ENCODE measurements around the gene NQO1. TPM values are rescaled to one million over a fixed set of nuclear protein-coding genes. Genes with fewer than 3 reads are reported as not detected.

Gene NQO1
- total and polyA plus RNA-seq, 2 of the 13 experiments (the other 11 are each of a cell fraction or from before 2014, with no cell fraction given) = 464 to 1,060 TPM

DNA sequence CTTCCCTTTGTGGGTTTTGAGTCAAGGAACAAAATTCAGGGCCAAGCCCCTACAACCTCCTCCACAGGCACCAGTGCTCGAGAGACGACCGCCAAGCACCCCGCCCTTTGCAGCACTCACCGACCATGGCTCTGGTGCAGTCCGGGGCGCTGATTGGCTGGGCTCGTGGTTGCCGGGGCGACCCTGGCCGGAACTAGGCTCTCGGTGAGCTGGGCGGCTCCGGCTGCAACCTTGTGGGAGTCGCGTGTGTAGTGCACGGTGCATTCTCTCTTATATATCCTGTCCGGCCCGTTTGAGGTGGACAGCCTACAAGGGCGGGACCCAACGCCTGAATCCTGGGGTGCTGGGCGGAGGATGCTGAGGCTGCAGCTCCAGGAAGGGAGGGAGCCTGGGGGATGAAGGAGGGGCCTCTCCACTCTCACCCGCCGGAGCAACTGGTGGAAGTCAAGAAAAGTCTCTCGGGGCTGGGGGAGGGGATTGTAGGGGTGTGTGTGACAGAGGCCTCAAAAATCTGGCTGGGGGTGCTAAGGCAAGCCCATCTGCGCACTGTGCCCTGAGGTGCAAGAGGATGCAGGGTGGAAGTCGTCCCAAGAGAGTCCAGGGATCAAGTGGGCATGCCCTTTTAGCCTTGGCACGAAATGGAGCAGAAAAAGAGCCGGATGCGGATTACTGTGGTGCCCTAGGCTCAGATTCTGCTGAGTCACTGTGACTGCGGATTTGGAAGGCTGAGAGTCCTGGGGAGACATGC, at the start of gene NQO1 (continued):
- TF ChIP-seq, protein P1, sequence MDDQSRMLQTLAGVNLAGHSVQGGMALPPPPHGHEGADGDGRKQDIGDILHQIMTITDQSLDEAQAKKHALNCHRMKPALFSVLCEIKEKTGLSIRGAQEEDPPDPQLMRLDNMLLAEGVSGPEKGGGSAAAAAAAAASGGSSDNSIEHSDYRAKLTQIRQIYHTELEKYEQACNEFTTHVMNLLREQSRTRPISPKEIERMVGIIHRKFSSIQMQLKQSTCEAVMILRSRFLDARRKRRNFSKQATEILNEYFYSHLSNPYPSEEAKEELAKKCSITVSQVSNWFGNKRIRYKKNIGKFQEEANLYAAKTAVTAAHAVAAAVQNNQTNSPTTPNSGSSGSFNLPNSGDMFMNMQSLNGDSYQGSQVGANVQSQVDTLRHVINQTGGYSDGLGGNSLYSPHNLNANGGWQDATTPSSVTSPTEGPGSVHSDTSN (CRISPR knock-in tag; IDR thresholded peaks at IDR 0.05; ENCODE audit: borderline replicate concordance) = no peak
- TF ChIP-seq ZSCAN9 (CRISPR knock-in tag; IDR thresholded peaks at IDR 0.05; ENCODE audit: borderline replicate concordance) (peak; percentile 74), NAIF1 (CRISPR knock-in tag; IDR thresholded peaks at IDR 0.05; ENCODE audit: borderline replicate concordance) (peak; percentile 69; the same call in 1 of the 2 replicates), TBP (CRISPR knock-in tag; IDR thresholded peaks at IDR 0.05) (no peak), MEIS1 (CRISPR knock-in tag; IDR thresholded peaks at IDR 0.05; ENCODE audit: borderline replicate concordance) (peak; percentile 19; the same call in 1 of the 2 replicates), ZNF670 (CRISPR knock-in tag; IDR thresholded peaks at IDR 0.05; ENCODE audit: borderline replicate concordance) (peak; percentile 79), DNMT1 (CRISPR knock-in tag; IDR thresholded peaks at IDR 0.05) (no peak), KDM6A (CRISPR knock-in tag; IDR thresholded peaks at IDR 0.05; ENCODE audit: low read depth) (no peak), CHD2 (IDR thresholded peaks at IDR 0.05; ENCODE audit: low read depth, low read length) (0 out of 2 replicates have a peak, but pooled peaks have one; percentile 11), NFYC (CRISPR knock-in tag; IDR thresholded peaks at IDR 0.05) (peak; percentile 81), SIN3A (IDR thresholded peaks at IDR 0.05; ENCODE audit: borderline replicate concordance, low read depth, low read length) (peak; percentile 57; the same call in 1 of the 2 replicates), E2F1 (CRISPR knock-in tag; IDR thresholded peaks at IDR 0.05) (no peak), TOPORS (CRISPR knock-in tag; IDR thresholded peaks at IDR 0.05) (no peak), ZNF563 (CRISPR knock-in tag; IDR thresholded peaks at IDR 0.05) (peak; percentile 83), MYC (CRISPR knock-in tag; IDR thresholded peaks at IDR 0.05; ENCODE audit: borderline replicate concordance) (peak; percentile 72; the same call in 1 of the 2 replicates)
- TF ChIP-seq, protein P2, sequence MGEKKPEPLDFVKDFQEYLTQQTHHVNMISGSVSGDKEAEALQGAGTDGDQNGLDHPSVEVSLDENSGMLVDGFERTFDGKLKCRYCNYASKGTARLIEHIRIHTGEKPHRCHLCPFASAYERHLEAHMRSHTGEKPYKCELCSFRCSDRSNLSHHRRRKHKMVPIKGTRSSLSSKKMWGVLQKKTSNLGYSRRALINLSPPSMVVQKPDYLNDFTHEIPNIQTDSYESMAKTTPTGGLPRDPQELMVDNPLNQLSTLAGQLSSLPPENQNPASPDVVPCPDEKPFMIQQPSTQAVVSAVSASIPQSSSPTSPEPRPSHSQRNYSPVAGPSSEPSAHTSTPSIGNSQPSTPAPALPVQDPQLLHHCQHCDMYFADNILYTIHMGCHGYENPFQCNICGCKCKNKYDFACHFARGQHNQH (CRISPR knock-in tag; IDR thresholded peaks at IDR 0.05) = no peak; the same call in 1 of the 2 replicates
- TF ChIP-seq, protein P3, sequence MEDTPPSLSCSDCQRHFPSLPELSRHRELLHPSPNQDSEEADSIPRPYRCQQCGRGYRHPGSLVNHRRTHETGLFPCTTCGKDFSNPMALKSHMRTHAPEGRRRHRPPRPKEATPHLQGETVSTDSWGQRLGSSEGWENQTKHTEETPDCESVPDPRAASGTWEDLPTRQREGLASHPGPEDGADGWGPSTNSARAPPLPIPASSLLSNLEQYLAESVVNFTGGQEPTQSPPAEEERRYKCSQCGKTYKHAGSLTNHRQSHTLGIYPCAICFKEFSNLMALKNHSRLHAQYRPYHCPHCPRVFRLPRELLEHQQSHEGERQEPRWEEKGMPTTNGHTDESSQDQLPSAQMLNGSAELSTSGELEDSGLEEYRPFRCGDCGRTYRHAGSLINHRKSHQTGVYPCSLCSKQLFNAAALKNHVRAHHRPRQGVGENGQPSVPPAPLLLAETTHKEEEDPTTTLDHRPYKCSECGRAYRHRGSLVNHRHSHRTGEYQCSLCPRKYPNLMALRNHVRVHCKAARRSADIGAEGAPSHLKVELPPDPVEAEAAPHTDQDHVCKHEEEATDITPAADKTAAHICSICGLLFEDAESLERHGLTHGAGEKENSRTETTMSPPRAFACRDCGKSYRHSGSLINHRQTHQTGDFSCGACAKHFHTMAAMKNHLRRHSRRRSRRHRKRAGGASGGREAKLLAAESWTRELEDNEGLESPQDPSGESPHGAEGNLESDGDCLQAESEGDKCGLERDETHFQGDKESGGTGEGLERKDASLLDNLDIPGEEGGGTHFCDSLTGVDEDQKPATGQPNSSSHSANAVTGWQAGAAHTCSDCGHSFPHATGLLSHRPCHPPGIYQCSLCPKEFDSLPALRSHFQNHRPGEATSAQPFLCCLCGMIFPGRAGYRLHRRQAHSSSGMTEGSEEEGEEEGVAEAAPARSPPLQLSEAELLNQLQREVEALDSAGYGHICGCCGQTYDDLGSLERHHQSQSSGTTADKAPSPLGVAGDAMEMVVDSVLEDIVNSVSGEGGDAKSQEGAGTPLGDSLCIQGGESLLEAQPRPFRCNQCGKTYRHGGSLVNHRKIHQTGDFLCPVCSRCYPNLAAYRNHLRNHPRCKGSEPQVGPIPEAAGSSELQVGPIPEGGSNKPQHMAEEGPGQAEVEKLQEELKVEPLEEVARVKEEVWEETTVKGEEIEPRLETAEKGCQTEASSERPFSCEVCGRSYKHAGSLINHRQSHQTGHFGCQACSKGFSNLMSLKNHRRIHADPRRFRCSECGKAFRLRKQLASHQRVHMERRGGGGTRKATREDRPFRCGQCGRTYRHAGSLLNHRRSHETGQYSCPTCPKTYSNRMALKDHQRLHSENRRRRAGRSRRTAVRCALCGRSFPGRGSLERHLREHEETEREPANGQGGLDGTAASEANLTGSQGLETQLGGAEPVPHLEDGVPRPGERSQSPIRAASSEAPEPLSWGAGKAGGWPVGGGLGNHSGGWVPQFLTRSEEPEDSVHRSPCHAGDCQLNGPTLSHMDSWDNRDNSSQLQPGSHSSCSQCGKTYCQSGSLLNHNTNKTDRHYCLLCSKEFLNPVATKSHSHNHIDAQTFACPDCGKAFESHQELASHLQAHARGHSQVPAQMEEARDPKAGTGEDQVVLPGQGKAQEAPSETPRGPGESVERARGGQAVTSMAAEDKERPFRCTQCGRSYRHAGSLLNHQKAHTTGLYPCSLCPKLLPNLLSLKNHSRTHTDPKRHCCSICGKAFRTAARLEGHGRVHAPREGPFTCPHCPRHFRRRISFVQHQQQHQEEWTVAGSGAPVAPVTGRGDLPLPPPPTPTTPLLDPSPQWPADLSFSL (CRISPR knock-in tag; IDR thresholded peaks at IDR 0.05) = no peak

All from HepG2 (cell line).